Measurements from ENCODE around the gene KLHL40. TPM values are rescaled to one million over a fixed set of nuclear protein-coding genes. Genes with fewer than 3 reads are reported as not detected.

Gene KLHL40
- polyA plus RNA-seq, 3 donors: 0.03 to 0.41 TPM; not detected in 1

GRCh38 chr3:42684632-42685362 lies 540 bp upstream of the KLHL40 start:
- H3K27ac ChIP-seq (ENCODE audit: low read depth, low read length): no peak overlapping the region
- WGBS, 3 donors: 85 to 92% (median 87%) methylated on average over 7 of the region's 7 CpGs

GRCh38 chr3:42685891-42686820 lies 819 bp downstream of the KLHL40 start:
- no peak overlapping the region for H3K27ac ChIP-seq (ENCODE audit: low read depth, low read length)
- 31 to 44% (median 37%) methylated on average over 80 of the region's 80 CpGs for WGBS, 3 donors

GRCh38 chr3:42686832-42687650 lies 1.7 kb downstream of the KLHL40 start:
- 88 to 92% (median 91%) methylated on average over 7 of the region's 7 CpGs for WGBS, 3 donors
- H3K27ac ChIP-seq (ENCODE audit: low read depth, low read length): no peak overlapping the region

GRCh38 chr3:42688016-42688415 lies 2.7 kb downstream of the KLHL40 start:
- 88 to 91% (median 90%) methylated on average over 15 of the region's 15 CpGs for WGBS, 3 donors
- H3K27ac ChIP-seq (ENCODE audit: low read depth, low read length): no peak overlapping the region

- 80 to 89% (median 88%) methylated on average over 22 of the region's 22 CpGs for WGBS, 3 donors
- no peak overlapping the region for H3K27ac ChIP-seq (ENCODE audit: low read depth, low read length)
Measured at GRCh38 chr3:42688487-42689420, 3.4 kb downstream of the KLHL40 start.

- WGBS, 3 donors: 60 to 69% (median 63%) methylated on average over 9 of the region's 9 CpGs
- H3K27ac ChIP-seq (ENCODE audit: low read depth, low read length): no peak overlapping the region
Measured at GRCh38 chr3:42689421-42690014, 4.2 kb downstream of the KLHL40 start.

- no peak overlapping the region for H3K27ac ChIP-seq (ENCODE audit: low read depth, low read length)
- 59 to 86% (median 79%) methylated on average over 7 of the region's 7 CpGs for WGBS, 3 donors
Measured at GRCh38 chr3:42690191-42690590, 4.9 kb downstream of the KLHL40 start.

- H3K27ac ChIP-seq (ENCODE audit: low read depth, low read length): no peak overlapping the region
- WGBS, 3 donors: 67 to 79% (median 71%) methylated on average over 10 of the region's 10 CpGs
Measured at GRCh38 chr3:42690766-42691680, 5.7 kb downstream of the KLHL40 start.

GRCh38 chr3:42691816-42692666 lies 6.7 kb downstream of the KLHL40 start:
- WGBS, 3 donors: 75 to 80% (median 79%) methylated on average over 13 of the region's 13 CpGs
- no peak overlapping the region for H3K27ac ChIP-seq (ENCODE audit: low read depth, low read length)

GRCh38 chr3:42692667-42693529 lies 7.6 kb downstream of the KLHL40 start:
- no peak overlapping the region for H3K27ac ChIP-seq (ENCODE audit: low read depth, low read length)
- WGBS, 3 donors: 80 to 89% (median 88%) methylated on average over 17 of the region's 17 CpGs

- no peak overlapping the region for H3K27ac ChIP-seq (ENCODE audit: low read depth, low read length)
- WGBS, 3 donors: 69 to 78% (median 70%) methylated on average over 4 of the region's 4 CpGs
Measured at GRCh38 chr3:42693530-42693930, 8.2 kb downstream of the KLHL40 start.

GRCh38 chr3:42694366-42694765 lies 9.0 kb downstream of the KLHL40 start:
- H3K27ac ChIP-seq (ENCODE audit: low read depth, low read length): no peak overlapping the region

- no peak overlapping the region for H3K27ac ChIP-seq (ENCODE audit: low read depth, low read length)
- 71 to 79% (median 75%) methylated on average over 19 of the region's 19 CpGs for WGBS, 3 donors
Measured at GRCh38 chr3:42696356-42697288, 11.3 kb downstream of the KLHL40 start.

Data from adipose tissue (tissue), 3 donors.